ENCODE measurements around the gene GABBR2. TPM values are rescaled to one million over a fixed set of nuclear protein-coding genes. Genes with fewer than 3 reads are reported as not detected.

The GABBR2 gene
- total RNA-seq, 2 donors from 2014 or later: not detected

DNA sequence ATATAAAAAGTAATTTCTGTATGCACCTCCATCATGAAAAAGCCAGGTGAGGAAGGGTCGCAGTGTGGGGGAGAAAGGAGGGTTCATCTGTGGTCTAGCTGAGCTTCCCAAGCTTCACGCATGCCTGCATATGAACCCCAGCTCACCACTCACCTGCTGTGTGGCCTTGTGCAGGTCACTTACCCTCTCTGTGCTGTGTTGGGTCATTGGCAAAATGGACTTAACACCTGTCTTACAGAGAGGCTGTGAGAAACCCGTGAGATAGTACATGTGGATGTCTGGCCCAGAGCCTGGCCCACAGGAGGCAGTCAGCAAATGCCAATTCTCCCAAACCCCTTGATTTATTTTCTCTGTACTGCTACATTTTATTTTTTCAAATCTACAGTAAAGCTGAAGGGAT, 88.9 kb downstream of the GABBR2 start:
- ATAC-seq: no peak

DNA sequence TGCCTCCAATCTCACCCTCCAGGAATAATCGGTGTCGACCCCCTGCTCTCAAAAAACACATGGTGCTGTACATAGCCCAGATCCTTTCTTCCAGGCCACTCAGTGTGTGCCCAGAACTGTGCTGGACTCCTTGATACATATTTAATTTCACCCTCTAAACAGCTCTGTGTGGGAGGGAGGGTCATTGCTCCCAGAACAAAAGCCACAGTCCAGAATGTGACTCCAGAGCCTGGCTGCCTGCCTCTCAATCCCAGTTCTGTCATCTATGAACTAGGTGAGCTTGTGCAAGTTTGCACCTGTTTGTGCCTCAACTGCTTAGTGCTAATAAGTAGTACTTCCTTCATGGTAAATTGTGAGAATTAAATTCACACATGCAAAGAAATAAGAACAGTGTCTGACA, 93.1 kb downstream of the GABBR2 start:
- Mint-ChIP-seq H3K27ac (no peak overlapping the region), H3K36me3 (no peaks in the 10 kb centered on the region), H3K9me3 (no peaks in the 10 kb centered on the region)
- no peak for DNase-seq (ENCODE audit: low spot score in 2 of 2)
- no peak for ATAC-seq

More for the DNA sequence above, 88.9 kb downstream of the GABBR2 start:
- no peak overlapping the region for H3K27ac Mint-ChIP-seq
- no peak for DNase-seq (ENCODE audit: low spot score in 2 of 2)
- no peaks in the 10 kb centered on the region for H3K9me3 Mint-ChIP-seq
- H3K36me3 Mint-ChIP-seq: no peaks in the 10 kb centered on the region

DNA sequence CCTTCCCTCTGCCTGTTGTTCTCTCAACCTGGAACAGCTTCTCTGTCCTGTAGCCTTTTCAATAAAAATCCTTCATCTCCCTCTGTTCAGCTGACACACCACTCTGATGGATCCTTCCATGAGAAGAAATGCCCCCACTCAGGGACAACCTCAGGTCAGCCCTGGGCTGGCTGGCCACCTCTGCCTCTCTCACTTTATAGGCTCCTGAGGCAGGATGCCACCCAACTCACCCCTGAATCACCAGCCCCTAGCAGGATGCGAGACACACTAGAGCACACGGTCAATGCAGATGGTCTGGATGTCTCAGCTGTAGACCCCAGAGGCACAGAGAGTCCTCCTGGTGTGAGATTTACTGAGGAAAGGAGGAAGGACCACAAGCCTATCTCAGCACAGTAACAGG, 93.8 kb downstream of the GABBR2 start:
- Mint-ChIP-seq H3K9me3 (no peaks in the 10 kb centered on the region), H3K27ac (no peak overlapping the region), H3K36me3 (no peaks in the 10 kb centered on the region)
- DNase-seq (ENCODE audit: low spot score in 2 of 2) (no peak), ATAC-seq (no peak)

DNA sequence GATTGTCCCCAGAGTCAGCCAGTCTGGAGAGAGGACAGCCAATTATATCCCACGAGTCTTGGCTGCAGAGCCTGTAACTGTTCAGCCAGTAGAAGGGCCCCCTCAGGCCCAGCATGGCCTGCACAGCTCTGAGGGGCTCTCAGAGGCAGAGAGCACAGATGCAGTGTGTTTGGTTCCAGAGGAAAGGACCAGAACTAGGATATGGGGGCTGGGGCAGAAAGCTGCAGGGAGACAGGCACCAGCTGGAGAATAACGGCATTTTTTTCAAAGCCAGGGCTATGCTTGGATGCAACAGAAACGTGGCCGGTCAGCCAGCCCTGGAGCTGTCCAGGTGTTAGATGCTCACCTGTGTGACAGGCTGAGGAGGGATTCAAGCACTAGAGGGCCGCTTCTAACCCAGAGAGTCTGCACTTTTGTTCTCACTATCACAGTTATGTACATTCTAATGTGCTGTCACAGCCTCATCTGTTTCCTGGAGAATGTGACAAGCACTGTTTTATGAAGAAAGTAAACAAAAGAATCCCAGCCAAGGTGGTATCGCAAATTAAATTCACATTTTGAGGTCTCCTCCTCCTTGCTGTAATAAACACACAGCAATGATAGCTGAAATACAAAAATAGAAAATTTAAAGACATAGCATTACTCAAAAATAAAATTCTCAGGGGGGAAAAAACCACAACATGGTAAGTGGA, 96.5 kb downstream of the GABBR2 start:
- H3K9me3 Mint-ChIP-seq: no peaks in the 10 kb centered on the region

DNA sequence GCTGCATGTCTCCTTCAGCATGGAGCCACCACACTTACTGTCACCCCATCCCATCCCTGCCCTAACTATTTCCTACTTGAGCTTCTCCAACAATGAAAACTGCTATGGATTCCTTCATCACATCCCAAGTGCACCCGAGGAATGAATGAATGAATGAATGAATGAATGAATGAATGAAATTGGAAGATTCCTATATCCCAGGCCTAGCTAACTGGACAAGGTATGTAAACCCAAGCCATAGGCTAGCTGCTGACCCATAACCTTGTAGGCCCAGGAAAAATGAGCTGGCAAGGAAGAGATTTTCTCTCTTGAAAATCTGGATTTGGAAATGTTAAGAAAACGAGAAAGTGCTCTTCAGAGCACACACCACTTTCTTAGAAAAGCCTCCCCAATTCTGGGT, 97.4 kb downstream of the GABBR2 start:
- ATAC-seq (no peak), DNase-seq (ENCODE audit: low spot score in 2 of 2) (no peak)
- Mint-ChIP-seq H3K9me3 (no peaks in the 10 kb centered on the region), H3K36me3 (no peaks in the 10 kb centered on the region), H3K27ac (peak overlapping the region in 1 of 2 donors; percentile 70)

More for the DNA sequence above, 96.5 kb downstream of the GABBR2 start:
- ATAC-seq (no peak), DNase-seq (ENCODE audit: low spot score in 2 of 2) (no peak)
- no peaks in the 10 kb centered on the region for H3K36me3 Mint-ChIP-seq
- H3K27ac Mint-ChIP-seq: no peak overlapping the region

DNA sequence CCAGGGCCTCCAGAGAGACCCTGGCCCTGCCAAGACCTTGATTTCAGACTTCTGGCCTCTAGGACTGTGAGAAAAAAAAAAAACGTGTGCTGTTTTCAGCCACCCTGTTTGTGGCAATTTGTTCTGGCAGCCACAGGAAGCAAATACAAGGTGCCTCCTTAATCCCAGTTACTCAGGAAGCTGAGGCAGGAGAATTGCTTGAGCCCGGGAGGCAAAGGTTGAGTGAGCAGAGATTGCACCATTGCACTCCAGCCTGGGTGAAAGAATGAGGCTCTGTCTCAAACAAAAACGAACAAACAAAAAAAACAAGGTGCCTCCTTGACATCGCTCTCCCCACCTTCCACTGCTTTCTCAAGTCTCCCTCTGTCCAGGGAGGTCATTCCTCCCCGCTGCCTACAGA, 98.0 kb downstream of the GABBR2 start:
- H3K9me3 Mint-ChIP-seq: no peaks in the 10 kb centered on the region
- DNase-seq (ENCODE audit: low spot score in 2 of 2) (no peak), ATAC-seq (no peak)
- H3K27ac Mint-ChIP-seq: peak overlapping the region in 1 of 2 donors; percentile 70
- H3K36me3 Mint-ChIP-seq: no peaks in the 10 kb centered on the region

DNA sequence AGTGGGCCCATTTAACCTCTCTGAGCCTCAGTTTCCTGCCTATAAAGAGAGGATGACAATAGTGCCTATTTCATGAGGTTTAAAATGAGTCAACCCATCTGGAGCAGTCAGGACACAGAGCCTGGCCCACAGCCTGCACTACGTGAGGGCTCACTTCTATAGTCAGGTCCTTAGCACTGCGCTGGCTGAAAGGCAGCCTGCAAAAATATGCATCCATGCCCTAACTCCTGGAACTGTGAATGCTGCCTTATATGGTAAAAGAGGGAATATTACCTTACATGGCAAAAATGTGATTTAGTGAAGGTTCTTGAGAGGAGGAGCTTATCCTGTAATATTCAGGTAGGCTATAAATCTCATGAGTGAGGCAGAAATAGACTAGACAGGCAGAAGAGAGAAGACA, 98.5 kb downstream of the GABBR2 start:
- Mint-ChIP-seq H3K9me3 (no peaks in the 10 kb centered on the region), H3K36me3 (no peaks in the 10 kb centered on the region), H3K27ac (no peak overlapping the region)
- DNase-seq (ENCODE audit: low spot score in 2 of 2): no peak
- ATAC-seq: no peak

DNA sequence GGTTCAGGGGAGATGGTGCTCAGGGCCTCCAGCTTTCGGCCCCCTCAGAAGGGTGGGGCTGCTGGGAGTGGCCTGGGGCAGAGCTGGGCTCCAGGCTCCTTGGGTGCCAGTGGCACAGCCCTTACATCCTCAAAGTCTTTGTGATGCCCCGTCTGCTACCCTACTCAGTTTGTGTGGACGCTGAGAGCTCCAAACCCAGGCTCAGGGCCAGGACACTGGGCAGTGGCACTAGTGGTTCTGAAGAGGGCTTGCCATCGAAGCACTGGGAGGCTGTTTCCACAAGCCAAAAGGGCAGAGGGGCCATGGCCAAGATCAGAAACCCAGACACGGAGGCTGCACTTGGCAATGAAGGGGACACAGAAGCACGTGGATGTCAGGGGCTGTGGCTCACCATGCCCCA, 99.1 kb downstream of the GABBR2 start:
- Mint-ChIP-seq H3K27ac (no peak overlapping the region), H3K9me3 (no peaks in the 10 kb centered on the region), H3K36me3 (no peaks in the 10 kb centered on the region)
- no peak for ATAC-seq
- no peak for DNase-seq (ENCODE audit: low spot score in 2 of 2)

DNA sequence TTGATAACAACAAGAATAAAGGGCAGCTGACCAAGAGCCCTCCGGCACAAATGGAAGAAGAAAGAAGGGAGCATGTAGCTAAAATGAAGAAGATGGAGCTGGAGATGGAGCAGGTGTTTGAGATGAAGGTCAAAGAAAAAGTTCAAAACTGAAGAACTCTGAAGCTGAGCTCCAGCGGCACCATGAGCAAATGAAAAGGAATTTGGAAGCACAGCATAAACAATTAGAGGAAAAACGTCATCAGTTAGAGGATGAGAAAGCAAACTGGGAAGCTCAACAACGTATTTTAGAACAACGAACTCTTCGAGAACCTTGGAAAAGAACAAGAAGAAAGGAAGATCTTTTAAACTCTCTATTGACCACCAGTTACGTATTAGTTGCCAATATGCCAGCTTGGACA, 100.9 kb downstream of the GABBR2 start:
- H3K9me3 Mint-ChIP-seq: no peaks in the 10 kb centered on the region
- H3K27ac Mint-ChIP-seq: peak overlapping the region in 1 of 2 donors; percentile 3
- DNase-seq (ENCODE audit: low spot score in 2 of 2): no peak
- H3K36me3 Mint-ChIP-seq: no peaks in the 10 kb centered on the region
- no peak for ATAC-seq

DNA sequence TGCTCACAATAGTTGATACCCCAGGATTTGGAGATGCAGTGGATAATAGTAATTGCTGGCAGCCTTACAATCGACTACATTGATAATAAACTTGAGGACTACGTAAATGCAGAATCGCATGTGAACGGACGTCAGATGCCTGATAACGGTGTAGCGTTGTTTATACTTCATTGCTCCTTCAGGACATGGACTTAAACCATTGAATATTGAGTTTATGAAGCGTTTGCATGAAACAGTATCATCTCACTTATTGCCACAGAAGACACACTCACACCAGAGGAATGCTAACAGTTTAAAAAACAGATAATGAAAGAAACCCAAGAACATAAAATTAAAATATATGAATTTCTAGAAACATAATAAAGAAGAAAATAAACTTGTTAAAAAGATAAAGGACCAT, 101.6 kb downstream of the GABBR2 start:
- ATAC-seq: no peak
- no peak overlapping the region for H3K27ac Mint-ChIP-seq
- H3K9me3 Mint-ChIP-seq: no peaks in the 10 kb centered on the region
- DNase-seq (ENCODE audit: low spot score in 2 of 2): no peak
- H3K36me3 Mint-ChIP-seq: no peaks in the 10 kb centered on the region

DNA sequence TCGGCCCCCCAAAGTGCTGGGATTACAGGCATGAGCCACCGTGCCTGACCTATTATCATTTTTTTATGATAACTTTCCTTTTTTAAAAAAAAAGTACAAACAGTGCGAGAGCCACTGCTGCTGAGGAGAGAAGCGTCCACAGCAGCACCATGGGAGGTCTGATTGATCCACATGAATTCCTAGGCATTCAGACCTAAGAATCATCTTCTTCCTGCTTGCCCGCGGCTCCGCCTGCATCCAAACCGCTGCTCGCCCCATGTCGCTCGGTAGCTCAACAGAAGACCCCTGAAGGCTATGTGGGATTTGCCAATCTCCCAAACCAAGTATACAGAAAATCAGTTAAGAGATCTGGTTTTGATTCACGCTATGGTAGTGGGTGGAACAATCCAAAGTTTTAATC, 102.0 kb downstream of the GABBR2 start:
- Mint-ChIP-seq H3K36me3 (no peaks in the 10 kb centered on the region), H3K9me3 (no peaks in the 10 kb centered on the region), H3K27ac (no peak overlapping the region)
- DNase-seq (ENCODE audit: low spot score in 2 of 2): no peak
- ATAC-seq: no peak

DNA sequence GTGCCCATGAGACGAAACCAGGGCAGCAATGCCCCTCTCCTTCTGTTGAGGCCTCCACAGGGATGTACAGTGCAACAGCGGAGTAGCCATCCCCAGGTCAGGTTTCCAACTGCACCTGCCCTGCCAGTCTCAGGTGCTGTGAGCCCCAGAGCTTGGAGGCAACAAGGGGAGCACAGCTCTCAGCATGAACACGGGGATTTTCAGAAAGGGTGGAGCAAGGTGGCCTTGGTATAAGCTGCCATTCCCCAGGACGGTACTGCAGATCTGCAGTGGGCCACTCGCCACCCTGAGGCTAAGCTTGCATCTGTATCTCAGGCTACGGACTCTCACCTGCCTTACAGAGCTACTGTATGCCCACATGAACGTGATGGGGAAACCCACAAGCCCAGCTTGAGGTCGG, 103.6 kb downstream of the GABBR2 start:
- H3K27ac Mint-ChIP-seq: no peak overlapping the region
- DNase-seq (ENCODE audit: low spot score in 2 of 2): no peak
- no peaks in the 10 kb centered on the region for H3K9me3 Mint-ChIP-seq
- ATAC-seq: no peak
- no peaks in the 10 kb centered on the region for H3K36me3 Mint-ChIP-seq

DNA sequence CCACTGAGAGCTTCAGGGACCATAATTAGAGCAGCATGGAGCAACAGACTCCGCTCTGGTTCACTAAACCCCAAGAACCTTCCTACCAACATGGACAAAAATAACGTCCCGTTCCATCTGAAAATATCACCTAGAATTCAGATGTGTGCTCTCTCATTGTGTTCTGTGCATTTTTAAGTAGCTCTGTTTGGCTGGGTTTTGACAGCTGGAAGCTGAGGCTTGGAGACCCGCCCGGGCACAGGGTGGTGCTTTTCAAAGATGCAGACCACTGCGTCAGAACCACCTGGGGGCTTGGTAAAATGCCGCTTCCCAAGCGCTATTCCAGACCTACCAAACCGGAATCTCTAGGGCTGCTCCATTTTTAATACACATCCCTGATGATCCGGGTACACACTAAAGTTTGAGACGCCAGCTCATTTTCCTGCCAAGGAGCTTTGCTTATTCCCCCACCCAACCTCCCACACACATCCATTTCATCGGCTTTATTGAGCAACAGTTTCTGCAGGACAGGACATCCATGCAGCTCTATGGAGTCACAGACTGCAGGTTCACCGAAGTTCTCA, 104.8 kb downstream of the GABBR2 start:
- DNase-seq (ENCODE audit: low spot score in 2 of 2) (no peak), ATAC-seq (no peak)
- H3K36me3 Mint-ChIP-seq: no peaks in the 10 kb centered on the region
- no peak overlapping the region for H3K27ac Mint-ChIP-seq
- no peaks in the 10 kb centered on the region for H3K9me3 Mint-ChIP-seq

DNA sequence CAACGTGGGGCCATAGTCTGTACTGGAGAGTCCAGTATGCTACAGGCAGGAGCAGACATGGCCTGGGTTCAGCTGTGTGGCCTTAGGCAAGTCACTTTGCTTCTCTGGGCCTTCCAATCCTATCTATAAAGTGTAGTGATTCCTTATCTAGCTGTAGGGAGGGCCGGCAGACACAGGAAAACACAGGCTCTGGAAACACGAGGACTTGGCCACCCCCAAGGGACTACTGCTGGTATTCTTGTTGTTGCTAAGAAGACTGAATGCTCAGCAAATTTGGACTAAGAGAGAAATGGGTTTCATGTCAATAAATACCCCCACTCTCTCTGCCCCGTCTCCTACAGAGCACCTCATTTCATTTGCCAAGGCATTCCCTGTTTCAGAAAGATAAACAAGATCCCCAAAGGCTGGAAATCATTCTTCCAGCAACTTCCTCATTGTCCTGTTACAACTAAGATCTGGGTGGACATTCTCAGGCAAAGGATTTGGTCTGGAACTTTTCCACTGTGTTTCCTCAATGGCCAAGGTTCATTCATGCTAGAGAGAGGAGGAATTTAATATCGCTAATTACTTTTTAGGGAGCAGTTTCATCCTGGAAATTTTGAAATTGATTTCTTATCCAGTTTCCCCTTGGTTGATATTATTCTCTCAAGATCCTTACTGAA, 105.8 kb downstream of the GABBR2 start:
- ATAC-seq: no peak
- Mint-ChIP-seq H3K9me3 (no peaks in the 10 kb centered on the region), H3K36me3 (no peaks in the 10 kb centered on the region), H3K27ac (no peak overlapping the region)
- DNase-seq (ENCODE audit: low spot score in 2 of 2): no peak

DNA sequence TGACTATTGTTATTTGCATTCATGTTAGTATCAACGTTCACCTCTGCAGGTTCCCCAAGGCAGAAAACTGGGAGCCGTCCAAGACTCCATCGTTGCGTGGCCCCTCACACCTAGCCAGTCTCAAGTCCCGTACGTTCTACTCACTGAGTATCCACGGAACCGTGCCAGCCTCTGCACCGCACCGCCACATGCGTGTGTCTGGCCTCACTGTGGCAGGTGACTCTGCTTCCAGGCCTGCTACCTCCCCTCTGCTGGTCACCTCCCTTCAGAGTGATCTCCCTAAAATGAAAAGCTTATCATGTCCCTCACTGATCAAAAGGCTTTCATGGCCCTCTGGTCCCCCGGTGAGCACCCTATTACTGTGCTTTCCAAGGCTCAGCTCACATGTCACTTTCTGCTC, 108.1 kb downstream of the GABBR2 start:
- Mint-ChIP-seq H3K27ac (no peak overlapping the region), H3K9me3 (no peaks in the 10 kb centered on the region), H3K36me3 (no peaks in the 10 kb centered on the region)
- ATAC-seq (no peak), DNase-seq (ENCODE audit: low spot score in 2 of 2) (no peak)

DNA sequence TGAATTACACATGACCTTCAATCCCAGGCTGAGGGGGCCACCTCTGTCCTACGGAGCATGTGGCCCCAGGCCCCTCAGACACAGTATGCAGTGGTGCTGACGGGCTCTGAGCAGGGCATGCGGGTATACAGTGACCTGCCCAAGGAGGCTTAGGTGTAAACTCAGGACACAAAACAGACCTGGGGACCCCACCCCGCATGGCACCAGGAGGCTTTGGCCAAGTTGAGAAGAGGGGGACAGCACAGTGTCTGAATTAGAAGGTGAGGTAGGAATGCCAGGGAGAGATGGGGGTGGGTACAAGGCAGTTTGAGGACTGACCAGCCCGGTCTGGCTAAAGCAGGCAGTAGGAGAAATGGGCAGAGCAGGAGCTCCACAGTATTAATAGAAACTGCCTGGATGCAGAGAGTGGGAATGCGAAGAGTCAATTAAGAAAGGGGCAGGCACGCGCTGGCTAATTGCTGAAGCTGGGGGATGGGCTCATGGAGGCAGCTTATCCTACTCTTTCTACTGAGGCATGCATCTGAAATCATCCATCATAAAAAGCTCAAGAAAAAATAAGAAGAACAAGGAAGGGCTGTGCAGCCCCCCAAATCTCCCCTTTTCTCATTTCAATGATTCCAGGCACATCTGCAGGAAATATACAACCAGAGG, 109.0 kb downstream of the GABBR2 start:
- Mint-ChIP-seq H3K27ac (no peak overlapping the region), H3K9me3 (no peaks in the 10 kb centered on the region), H3K36me3 (no peaks in the 10 kb centered on the region)
- ATAC-seq (no peak), DNase-seq (ENCODE audit: low spot score in 2 of 2) (no peak)

DNA sequence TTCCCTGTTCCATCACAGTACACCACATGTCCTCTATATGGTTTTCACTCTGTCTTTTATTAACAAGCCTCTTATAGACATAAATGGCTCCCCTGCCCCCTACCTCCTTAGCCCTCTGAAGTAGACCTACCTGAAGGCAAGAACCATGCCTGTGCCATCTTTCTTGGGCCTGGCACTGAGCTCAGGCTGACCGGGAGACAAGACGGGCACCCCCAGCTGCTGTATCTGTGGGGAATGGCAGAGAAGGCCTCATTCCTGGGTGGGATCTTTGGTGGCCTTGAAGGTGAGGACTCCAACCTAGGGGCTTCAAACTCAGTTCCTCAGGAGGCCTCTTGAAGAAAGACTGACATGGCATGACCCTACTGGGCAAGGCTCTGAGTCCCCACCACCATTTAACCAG, 109.9 kb downstream of the GABBR2 start:
- ATAC-seq: no peak
- Mint-ChIP-seq H3K27ac (no peak overlapping the region), H3K9me3 (no peaks in the 10 kb centered on the region), H3K36me3 (no peaks in the 10 kb centered on the region)
- no peak for DNase-seq (ENCODE audit: low spot score in 2 of 2)
